Measurements from ENCODE around the gene CD46.
"Not testable (repeated sequence)": the region's sequence is repeated elsewhere in the genome, so short reads cannot be mapped to it uniquely, and the experiment has no call there.

The CD46 gene

GRCh38 chr1:207750631-207751305 is 1.1 kb upstream of the CD46 start:
- no peak overlapping the region for H3K4me3 ChIP-seq (ENCODE audit: low read depth, low read length)

GRCh38 chr1:207751463-207751789 is 428 bp upstream of the CD46 start:
- H3K4me3 ChIP-seq (ENCODE audit: low read depth, low read length): not testable (repeated sequence)

- H3K4me3 ChIP-seq (ENCODE audit: low read depth, low read length): peak overlapping the region; percentile 94
These were observed 673 bp downstream of the CD46 start for GRCh38 chr1:207752456-207752998.

GRCh38 chr1:207753611-207754010 is 1.8 kb downstream of the CD46 start:
- peak overlapping the region; percentile 10 for H3K4me3 ChIP-seq (ENCODE audit: low read depth, low read length)

- H3K4me3 ChIP-seq (ENCODE audit: low read depth, low read length): peak overlapping the region; percentile 10
These were observed 2.2 kb downstream of the CD46 start for GRCh38 chr1:207754011-207754410.

- H3K4me3 ChIP-seq (ENCODE audit: low read depth, low read length): no peak overlapping the region
These were observed 3.3 kb downstream of the CD46 start for GRCh38 chr1:207754974-207755700.

- no peak overlapping the region for H3K4me3 ChIP-seq (ENCODE audit: low read depth, low read length)
These were observed 4.2 kb downstream of the CD46 start for GRCh38 chr1:207755846-207756693.

GRCh38 chr1:207762622-207763021 is 10.8 kb downstream of the CD46 start:
- H3K4me3 ChIP-seq (ENCODE audit: low read depth, low read length): no peak overlapping the region

GRCh38 chr1:207763091-207763490 is 11.2 kb downstream of the CD46 start:
- no peak overlapping the region for H3K4me3 ChIP-seq (ENCODE audit: low read depth, low read length)

GRCh38 chr1:207763972-207764371 is 12.1 kb downstream of the CD46 start:
- H3K4me3 ChIP-seq (ENCODE audit: low read depth, low read length): no peak overlapping the region

- no peak overlapping the region for H3K4me3 ChIP-seq (ENCODE audit: low read depth, low read length)
These were observed 14.7 kb downstream of the CD46 start for GRCh38 chr1:207766569-207766968.

- H3K4me3 ChIP-seq (ENCODE audit: low read depth, low read length): not testable (repeated sequence)
These were observed 18.7 kb downstream of the CD46 start for GRCh38 chr1:207770514-207770913.

- not testable (repeated sequence) for H3K4me3 ChIP-seq (ENCODE audit: low read depth, low read length)
These were observed 24.2 kb downstream of the CD46 start for GRCh38 chr1:207776045-207776444.

- not testable (repeated sequence) for H3K4me3 ChIP-seq (ENCODE audit: low read depth, low read length)
These were observed 25.6 kb downstream of the CD46 start for GRCh38 chr1:207777412-207777811.

GRCh38 chr1:207779008-207779407 is 27.2 kb downstream of the CD46 start:
- no peak overlapping the region for H3K4me3 ChIP-seq (ENCODE audit: low read depth, low read length)

- no peak overlapping the region for H3K4me3 ChIP-seq (ENCODE audit: low read depth, low read length)
These were observed 29.5 kb downstream of the CD46 start for GRCh38 chr1:207781312-207781711.

GRCh38 chr1:207787776-207788175 is 35.9 kb downstream of the CD46 start:
- H3K4me3 ChIP-seq (ENCODE audit: low read depth, low read length): no peak overlapping the region

- H3K4me3 ChIP-seq (ENCODE audit: low read depth, low read length): no peak overlapping the region
These were observed 37.5 kb downstream of the CD46 start for GRCh38 chr1:207789386-207789785.

GRCh38 chr1:207789792-207790787 is 38.2 kb downstream of the CD46 start:
- no peak overlapping the region for H3K4me3 ChIP-seq (ENCODE audit: low read depth, low read length)

GRCh38 chr1:207791290-207791689 is 39.4 kb downstream of the CD46 start:
- H3K4me3 ChIP-seq (ENCODE audit: low read depth, low read length): no peak overlapping the region
